HG03457 (cell line): Measurements from ENCODE around the gene AKAP6.

Source experiments
- ATAC-seq: cut with Tn5 transposase; IDR thresholded peaks from one replicate; pipeline ENCODE4 v1.9.1; 2021; ENCODE audit warnings: moderate number of reproducible peaks; ENCODE audit not compliant: unreplicated experiment

Gene AKAP6

GRCh38 chr14:32474478-32475195 lies 145.5 kb downstream of the AKAP6 start:
- no peak for ATAC-seq

GRCh38 chr14:32476532-32476931 lies 147.4 kb downstream of the AKAP6 start:
- ATAC-seq = no peak

- no peak for ATAC-seq
Observed at GRCh38 chr14:32477396-32477795, 148.3 kb downstream of the AKAP6 start.

GRCh38 chr14:32478050-32478449 lies 149.0 kb downstream of the AKAP6 start:
- ATAC-seq = no peak

GRCh38 chr14:32480337-32480736 lies 151.2 kb downstream of the AKAP6 start:
- ATAC-seq = no peak

- no peak for ATAC-seq
Observed at GRCh38 chr14:32481707-32482106, 152.6 kb downstream of the AKAP6 start.

- no peak for ATAC-seq
Observed at GRCh38 chr14:32491416-32492016, 162.4 kb downstream of the AKAP6 start.

GRCh38 chr14:32492457-32492856 lies 163.4 kb downstream of the AKAP6 start:
- ATAC-seq = no peak

GRCh38 chr14:32494609-32495434 lies 165.7 kb downstream of the AKAP6 start:
- ATAC-seq = no peak

- no peak for ATAC-seq
Observed at GRCh38 chr14:32495435-32495734, 166.3 kb downstream of the AKAP6 start.

GRCh38 chr14:32497248-32497647 lies 168.2 kb downstream of the AKAP6 start:
- no peak for ATAC-seq

GRCh38 chr14:32507029-32507984 lies 178.2 kb downstream of the AKAP6 start:
- ATAC-seq = no peak

GRCh38 chr14:32508281-32508680 lies 179.2 kb downstream of the AKAP6 start:
- no peak for ATAC-seq

- ATAC-seq = no peak
Observed at GRCh38 chr14:32509632-32510187, 180.6 kb downstream of the AKAP6 start.

GRCh38 chr14:32510815-32511214 lies 181.7 kb downstream of the AKAP6 start:
- ATAC-seq = no peak

GRCh38 chr14:32512348-32512747 lies 183.2 kb downstream of the AKAP6 start:
- no peak for ATAC-seq

- ATAC-seq = no peak
Observed at GRCh38 chr14:32512813-32513212, 183.7 kb downstream of the AKAP6 start.

- ATAC-seq = no peak
Observed at GRCh38 chr14:32513571-32514009, 184.5 kb downstream of the AKAP6 start.

GRCh38 chr14:32514236-32514635 lies 185.1 kb downstream of the AKAP6 start:
- no peak for ATAC-seq

- no peak for ATAC-seq
Observed at GRCh38 chr14:32514681-32515080, 185.6 kb downstream of the AKAP6 start.
